ENCODE data around the gene RBM38. TPM values are rescaled to one million over a fixed set of nuclear protein-coding genes. Genes with fewer than 3 reads are reported as not detected.
A peak's percentile ranks its signal among the peaks of the same experiment; 100 is the strongest.

Gene RBM38
- total and polyA plus RNA-seq, 10 of the 15 experiments (the other 5 are each of a cell fraction or from before 2014, with no cell fraction given) = 0.32 to 118 (median 25.2) TPM

DNA sequence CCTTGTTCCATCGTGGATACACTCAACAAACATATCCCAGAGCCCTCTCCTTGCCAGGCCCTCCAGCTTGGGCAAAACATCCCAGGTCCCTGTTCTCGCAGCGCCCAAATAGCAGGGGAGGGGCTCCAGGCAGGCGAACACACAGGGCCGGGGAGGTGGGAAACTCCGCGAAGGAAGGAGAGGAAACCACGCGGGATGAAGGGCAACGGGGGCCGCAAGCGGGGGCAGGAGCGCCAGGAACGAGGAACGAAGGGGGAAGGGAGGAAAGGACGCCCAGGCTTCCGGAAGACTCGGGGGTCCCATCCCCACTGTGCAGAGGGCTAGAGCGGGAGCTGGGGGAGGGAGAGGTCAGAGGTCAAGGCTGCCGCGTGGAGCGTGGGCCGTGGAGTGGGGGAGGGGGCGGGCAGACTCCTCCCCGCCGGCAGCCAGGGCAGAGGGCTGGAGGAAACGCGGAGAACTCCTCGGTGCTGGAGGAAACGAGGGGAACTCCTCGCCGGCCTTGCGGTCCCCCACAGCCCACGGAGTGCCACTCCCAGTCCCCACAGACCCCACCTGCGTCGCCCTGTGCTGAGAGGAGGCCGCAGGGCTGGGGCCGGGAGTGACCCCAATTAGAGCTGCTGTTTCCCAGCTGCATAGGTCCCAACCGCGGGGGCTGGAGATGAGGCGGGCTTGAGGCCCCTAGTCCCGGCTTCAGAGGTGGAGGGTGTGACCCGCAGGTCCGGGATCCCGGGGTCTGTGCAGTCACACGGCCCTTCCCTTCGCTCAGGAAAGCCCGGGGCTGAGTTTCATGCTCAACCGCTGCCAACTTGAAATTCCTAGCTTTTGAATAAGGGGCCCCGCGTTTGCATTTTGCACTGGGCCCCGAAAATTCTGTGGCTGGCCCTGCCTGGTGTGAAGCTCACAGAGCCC, 1.2 kb upstream of the RBM38 start (continued):
- TF ChIP-seq RAD21 (IDR thresholded peaks at IDR 0.05; ENCODE audit: insufficient read depth, low read depth, low read length) (no peak), ZNF24 (IDR thresholded peaks at IDR 0.05) (no peak; the same call in 1 of the 2 replicates), TBL1XR1 (IDR thresholded peaks at IDR 0.05; ENCODE audit: low read depth, low read length) (peak; percentile 94), KDM1A (IDR thresholded peaks at IDR 0.05; ENCODE audit: borderline replicate concordance) (no peak), TARDBP (IDR thresholded peaks at IDR 0.05; ENCODE audit: borderline replicate concordance) (0 out of 2 replicates have a peak, but pooled peaks have one; percentile 44), CBX5 (IDR thresholded peaks at IDR 0.05; ENCODE audit: low read depth) (no peak), CHD2 (IDR thresholded peaks at IDR 0.05; ENCODE audit: borderline replicate concordance, low read depth, low read length) (peak; percentile 90), ZNF217 (IDR thresholded peaks at IDR 0.05) (no peak), NFYA (IDR thresholded peaks at IDR 0.05; ENCODE audit: borderline replicate concordance, low read depth, low read length) (no peak), SMC3 (IDR thresholded peaks at IDR 0.05; ENCODE audit: borderline replicate concordance, low read length) (no peak), ZBED1 (IDR thresholded peaks at IDR 0.05; ENCODE audit: borderline replicate concordance) (no peak), MYB (IDR thresholded peaks at IDR 0.05; ENCODE audit: borderline replicate concordance, low read depth, low read length) (no peak), ZSCAN29 (IDR thresholded peaks at IDR 0.05) (no peak), SUZ12 (IDR thresholded peaks at IDR 0.05; ENCODE audit: unreplicated experiment) (no peak), HDGF (IDR thresholded peaks at IDR 0.05) (peak; percentile 96), ESRRA (IDR thresholded peaks at IDR 0.05; ENCODE audit: low read length) (peak; percentile 85; the same call in 1 of the 2 replicates), PML (IDR thresholded peaks at IDR 0.05; ENCODE audit: low read length) (no peak), NFXL1 (IDR thresholded peaks at IDR 0.05; ENCODE audit: borderline replicate concordance) (no peak), SMARCA5 (IDR thresholded peaks at IDR 0.05) (0 out of 2 replicates have a peak, but pooled peaks have one; percentile 51)
- TF ChIP-seq, protein P1, sequence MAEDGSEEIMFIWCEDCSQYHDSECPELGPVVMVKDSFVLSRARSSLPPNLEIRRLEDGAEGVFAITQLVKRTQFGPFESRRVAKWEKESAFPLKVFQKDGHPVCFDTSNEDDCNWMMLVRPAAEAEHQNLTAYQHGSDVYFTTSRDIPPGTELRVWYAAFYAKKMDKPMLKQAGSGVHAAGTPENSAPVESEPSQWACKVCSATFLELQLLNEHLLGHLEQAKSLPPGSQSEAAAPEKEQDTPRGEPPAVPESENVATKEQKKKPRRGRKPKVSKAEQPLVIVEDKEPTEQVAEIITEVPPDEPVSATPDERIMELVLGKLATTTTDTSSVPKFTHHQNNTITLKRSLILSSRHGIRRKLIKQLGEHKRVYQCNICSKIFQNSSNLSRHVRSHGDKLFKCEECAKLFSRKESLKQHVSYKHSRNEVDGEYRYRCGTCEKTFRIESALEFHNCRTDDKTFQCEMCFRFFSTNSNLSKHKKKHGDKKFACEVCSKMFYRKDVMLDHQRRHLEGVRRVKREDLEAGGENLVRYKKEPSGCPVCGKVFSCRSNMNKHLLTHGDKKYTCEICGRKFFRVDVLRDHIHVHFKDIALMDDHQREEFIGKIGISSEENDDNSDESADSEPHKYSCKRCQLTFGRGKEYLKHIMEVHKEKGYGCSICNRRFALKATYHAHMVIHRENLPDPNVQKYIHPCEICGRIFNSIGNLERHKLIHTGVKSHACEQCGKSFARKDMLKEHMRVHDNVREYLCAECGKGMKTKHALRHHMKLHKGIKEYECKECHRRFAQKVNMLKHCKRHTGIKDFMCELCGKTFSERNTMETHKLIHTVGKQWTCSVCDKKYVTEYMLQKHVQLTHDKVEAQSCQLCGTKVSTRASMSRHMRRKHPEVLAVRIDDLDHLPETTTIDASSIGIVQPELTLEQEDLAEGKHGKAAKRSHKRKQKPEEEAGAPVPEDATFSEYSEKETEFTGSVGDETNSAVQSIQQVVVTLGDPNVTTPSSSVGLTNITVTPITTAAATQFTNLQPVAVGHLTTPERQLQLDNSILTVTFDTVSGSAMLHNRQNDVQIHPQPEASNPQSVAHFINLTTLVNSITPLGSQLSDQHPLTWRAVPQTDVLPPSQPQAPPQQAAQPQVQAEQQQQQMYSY (CRISPR knock-in tag; IDR thresholded peaks at IDR 0.05) = no peak
- TF ChIP-seq, protein P2, sequence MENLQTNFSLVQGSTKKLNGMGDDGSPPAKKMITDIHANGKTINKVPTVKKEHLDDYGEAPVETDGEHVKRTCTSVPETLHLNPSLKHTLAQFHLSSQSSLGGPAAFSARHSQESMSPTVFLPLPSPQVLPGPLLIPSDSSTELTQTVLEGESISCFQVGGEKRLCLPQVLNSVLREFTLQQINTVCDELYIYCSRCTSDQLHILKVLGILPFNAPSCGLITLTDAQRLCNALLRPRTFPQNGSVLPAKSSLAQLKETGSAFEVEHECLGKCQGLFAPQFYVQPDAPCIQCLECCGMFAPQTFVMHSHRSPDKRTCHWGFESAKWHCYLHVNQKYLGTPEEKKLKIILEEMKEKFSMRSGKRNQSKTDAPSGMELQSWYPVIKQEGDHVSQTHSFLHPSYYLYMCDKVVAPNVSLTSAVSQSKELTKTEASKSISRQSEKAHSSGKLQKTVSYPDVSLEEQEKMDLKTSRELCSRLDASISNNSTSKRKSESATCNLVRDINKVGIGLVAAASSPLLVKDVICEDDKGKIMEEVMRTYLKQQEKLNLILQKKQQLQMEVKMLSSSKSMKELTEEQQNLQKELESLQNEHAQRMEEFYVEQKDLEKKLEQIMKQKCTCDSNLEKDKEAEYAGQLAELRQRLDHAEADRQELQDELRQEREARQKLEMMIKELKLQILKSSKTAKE (IDR thresholded peaks at IDR 0.05; ENCODE audit: low read depth, poor library complexity, severe bottlenecking) = no peak
- TF ChIP-seq, protein P3, sequence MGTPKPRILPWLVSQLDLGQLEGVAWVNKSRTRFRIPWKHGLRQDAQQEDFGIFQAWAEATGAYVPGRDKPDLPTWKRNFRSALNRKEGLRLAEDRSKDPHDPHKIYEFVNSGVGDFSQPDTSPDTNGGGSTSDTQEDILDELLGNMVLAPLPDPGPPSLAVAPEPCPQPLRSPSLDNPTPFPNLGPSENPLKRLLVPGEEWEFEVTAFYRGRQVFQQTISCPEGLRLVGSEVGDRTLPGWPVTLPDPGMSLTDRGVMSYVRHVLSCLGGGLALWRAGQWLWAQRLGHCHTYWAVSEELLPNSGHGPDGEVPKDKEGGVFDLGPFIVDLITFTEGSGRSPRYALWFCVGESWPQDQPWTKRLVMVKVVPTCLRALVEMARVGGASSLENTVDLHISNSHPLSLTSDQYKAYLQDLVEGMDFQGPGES (IDR thresholded peaks at IDR 0.05) = no peak
- TF ChIP-seq, protein P4, sequence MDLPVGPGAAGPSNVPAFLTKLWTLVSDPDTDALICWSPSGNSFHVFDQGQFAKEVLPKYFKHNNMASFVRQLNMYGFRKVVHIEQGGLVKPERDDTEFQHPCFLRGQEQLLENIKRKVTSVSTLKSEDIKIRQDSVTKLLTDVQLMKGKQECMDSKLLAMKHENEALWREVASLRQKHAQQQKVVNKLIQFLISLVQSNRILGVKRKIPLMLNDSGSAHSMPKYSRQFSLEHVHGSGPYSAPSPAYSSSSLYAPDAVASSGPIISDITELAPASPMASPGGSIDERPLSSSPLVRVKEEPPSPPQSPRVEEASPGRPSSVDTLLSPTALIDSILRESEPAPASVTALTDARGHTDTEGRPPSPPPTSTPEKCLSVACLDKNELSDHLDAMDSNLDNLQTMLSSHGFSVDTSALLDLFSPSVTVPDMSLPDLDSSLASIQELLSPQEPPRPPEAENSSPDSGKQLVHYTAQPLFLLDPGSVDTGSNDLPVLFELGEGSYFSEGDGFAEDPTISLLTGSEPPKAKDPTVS (IDR thresholded peaks at IDR 0.05; ENCODE audit: low read depth, low read length) = no peak

All from GM12878 (cell line).